NCI-H2107 treated with DMSO at 0.1 percent for 48 hours (cell line): Measurements from ENCODE around the gene ATXN10.
A peak's percentile ranks its signal among the peaks of the same experiment; 100 is the strongest.

Experiments
- DNase-seq: peaks from one replicate; lab custom pipeline; 2025; ENCODE audit not compliant: unreplicated experiment; lab: John Stamatoyannopoulos, UW

The ATXN10 gene

GRCh38 chr22:45845076-45845487, 173.4 kb downstream of the ATXN10 start:
- no peak for DNase-seq

DNA sequence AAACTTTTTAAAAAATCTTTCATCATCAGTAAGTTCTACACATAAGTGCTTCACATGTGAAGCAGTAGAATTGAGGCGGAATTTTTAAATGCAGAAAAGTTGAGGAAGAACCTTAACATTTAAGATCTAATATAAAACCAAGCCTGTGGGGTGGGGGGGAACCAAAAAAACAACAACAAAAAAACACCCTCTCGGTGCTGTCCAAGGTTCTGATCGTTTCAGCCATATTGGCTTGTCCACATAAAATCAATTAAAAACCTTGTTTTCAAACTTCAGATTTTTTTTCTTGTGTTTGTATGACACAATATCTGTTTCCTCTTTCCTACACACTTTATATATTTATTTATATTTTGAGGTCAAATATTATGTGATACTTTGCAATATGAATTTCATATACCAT, 175.3 kb downstream of the ATXN10 start:
- DNase-seq, result no peak

DNA sequence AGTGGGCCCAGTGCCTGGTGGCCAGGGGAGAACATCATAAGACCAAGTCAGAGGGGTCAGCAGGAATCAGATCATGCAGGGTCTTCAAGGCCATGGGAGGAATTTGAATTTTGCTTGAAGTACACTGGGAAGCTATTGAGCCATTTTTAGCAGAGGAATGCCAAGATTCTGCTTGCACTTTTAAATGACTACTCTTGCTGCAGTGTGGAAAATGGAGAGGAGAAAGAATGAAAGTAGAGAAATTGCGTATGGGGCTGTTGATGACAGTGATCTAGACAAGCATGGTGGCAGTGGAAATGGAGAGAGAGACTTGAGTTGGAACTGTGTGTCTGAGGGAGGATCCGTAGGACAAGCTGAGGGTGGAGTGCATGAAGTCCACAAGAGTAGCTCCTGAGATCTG, 177.3 kb downstream of the ATXN10 start:
- no peak for DNase-seq

GRCh38 chr22:45852826-45853225, 181.2 kb downstream of the ATXN10 start:
- DNase-seq, result no peak

GRCh38 chr22:45855961-45856360, 184.3 kb downstream of the ATXN10 start:
- DNase-seq, result no peak

GRCh38 chr22:45857519-45857918, 185.9 kb downstream of the ATXN10 start:
- DNase-seq, result no peak

GRCh38 chr22:45859231-45860161, 187.9 kb downstream of the ATXN10 start:
- DNase-seq, result no peak

GRCh38 chr22:45860201-45860600, 188.6 kb downstream of the ATXN10 start:
- DNase-seq, result no peak

DNA sequence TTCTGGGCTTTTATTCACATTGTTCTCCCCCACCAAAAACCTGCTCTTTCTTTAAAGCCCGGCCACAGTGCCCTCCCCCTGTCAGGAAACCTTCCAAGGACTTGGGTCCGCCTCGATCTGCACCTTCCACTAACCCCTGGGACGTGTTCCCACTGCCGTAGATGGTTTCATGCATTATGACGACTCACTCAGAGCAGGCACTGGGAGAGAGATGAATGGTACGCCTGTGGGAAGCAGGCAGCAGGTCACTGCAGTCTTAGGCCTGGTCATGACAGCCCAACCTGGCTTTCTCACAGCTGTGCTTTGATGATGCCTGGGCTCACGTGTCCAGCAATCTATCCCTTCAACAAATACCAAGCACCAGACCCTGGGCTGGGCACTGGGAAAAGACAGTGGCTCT, 189.6 kb downstream of the ATXN10 start:
- DNase-seq, result no peak

DNA sequence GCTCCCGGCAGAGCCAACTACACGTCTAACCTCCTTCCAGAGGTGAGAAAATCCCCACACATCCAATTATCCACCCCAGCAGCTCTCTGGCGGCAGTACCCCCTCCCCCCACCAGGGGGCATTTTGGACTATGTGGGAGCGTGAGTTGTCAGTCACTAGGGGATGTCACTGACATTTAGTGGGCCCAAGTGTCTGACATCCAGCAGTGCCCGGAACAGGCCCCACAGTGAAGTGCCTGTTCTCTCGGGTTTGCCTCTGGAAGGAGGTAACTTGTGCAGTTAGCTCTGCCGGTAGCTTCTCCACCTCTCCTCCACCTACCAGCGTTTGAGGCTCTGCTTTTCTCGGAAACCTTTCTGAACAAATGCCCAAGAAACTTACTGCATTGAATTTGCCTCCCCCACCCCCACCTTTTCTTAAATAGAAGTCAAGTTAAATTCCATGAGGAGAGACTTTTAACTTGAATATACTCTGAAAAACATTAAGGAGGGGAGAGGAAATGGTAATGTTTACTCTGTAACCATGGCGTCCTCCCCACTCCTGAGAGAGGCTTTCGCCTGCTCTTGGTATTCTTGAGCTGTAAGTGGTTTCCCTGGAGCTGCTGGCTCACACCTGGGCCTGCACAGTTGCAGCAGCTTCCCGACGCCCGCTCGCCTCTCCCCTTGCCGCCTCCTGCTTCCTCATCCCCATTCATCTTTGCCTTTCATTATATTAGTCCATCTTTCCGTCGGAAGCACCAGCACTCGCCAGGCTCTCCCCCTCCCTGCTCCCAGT, 192.5 kb downstream of the ATXN10 start:
- DNase-seq, result peak; percentile 66

GRCh38 chr22:45864959-45865476, 193.4 kb downstream of the ATXN10 start:
- DNase-seq, result no peak

DNA sequence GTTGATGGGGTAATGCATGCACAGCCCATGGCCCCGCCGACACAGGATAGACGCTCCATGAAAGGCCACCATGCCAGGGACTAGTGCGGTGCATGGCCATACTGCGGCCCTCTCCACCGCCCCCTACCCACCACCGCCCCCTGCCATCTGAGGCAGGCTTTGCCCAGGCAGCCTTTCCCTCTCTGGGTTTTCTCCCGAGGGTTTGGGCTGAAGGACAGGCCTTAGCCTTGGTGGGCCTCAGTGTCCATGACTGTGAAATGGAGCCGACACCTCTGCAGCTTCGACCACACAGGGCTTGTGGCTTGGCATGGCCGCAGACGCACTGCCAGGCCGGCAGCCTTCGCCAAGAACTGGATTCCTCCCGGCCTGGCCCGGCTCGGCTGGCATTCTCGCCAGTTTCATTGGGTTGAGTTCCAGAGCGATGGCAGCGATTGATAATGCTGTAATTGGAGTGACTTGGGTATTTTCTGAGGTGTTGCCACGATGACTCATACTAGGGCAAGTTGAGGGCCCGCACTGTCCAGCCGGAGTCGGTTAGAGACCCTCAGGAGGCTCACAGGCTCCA, 194.0 kb downstream of the ATXN10 start:
- no peak for DNase-seq

GRCh38 chr22:45866126-45866645, 194.6 kb downstream of the ATXN10 start:
- no peak for DNase-seq

DNA sequence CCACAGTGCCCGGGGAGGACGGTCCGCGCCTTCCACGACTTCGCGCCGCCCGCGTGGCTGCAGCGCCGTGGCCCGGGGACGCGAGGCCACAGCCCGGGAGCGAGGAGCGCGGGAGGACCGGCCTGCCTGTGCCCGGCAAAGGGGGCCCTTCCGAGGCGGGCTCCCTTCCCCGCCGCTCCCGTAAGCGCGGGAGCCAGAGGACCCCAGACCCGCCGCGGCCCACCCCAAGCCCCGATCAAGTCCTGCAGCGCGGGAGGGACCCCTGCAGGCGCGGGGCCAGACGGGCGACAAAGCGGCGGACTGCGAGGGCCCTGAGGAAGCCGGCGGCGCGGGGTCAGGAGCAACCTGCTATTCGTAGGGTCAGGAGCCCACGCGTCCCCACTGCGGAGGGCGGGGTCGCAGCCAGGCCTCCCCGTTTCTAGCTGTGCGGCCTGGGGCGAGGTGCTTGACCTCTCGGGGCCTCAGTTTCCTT, 195.0 kb downstream of the ATXN10 start:
- DNase-seq, result no peak

- DNase-seq, result no peak
These were observed 195.7 kb downstream of the ATXN10 start for GRCh38 chr22:45867118-45867905.

DNA sequence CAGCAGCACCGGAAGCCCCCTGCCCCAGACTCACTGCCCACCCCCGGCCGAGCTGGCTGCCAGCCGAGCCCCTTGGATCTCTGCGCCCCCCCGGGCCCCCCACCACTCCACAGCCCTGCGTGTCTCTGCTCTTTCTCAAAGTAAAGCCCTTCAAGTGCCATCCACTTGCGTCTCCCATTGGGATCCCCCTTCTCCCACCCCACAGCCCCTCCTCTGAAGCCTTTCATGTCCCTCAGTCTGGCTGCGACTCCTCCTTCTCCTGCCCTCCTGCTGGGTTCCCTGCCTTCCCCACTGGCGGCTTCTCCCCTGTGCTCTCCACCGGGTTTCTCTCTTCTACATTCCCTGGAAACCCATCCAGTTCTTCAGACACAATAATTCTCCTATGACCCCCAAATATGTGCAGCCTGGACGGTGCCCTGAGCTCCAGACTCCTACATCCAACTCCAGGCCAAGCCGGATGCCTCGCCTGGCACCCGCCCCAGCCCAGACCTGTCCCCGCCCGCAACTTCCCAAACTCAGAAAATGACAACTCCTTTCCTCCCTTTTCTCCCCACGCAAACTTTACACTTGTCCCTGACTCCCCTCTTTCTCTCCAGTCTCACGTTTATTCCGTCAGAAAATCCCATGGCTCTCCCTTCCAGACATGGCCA, 196.4 kb downstream of the ATXN10 start:
- no peak for DNase-seq

GRCh38 chr22:45868571-45869339, 197.1 kb downstream of the ATXN10 start:
- no peak for DNase-seq

DNA sequence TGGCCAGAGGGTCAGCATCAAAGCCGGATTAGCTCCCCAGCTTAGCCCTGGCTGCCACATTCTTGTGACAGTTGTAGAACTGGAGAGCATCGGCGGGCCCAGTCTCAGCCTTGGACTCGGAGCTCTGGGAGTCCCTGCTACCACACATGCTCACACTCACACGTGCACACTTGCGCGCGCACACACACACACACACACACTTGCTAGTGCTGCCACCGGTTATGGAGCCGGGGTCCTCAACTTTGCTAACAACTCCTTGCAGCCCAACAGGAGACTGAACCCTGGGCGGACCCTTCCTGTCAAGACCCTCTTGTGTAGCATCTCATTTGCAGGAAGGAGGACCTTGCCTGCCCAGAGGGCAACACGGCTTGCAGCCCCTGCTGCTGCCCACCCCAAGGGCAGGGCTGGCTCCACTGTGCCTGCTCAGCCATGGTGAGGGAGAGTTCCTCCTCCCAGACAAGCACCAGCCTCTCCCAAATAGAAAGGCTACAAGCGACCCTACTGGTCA, 197.8 kb downstream of the ATXN10 start:
- no peak for DNase-seq

DNA sequence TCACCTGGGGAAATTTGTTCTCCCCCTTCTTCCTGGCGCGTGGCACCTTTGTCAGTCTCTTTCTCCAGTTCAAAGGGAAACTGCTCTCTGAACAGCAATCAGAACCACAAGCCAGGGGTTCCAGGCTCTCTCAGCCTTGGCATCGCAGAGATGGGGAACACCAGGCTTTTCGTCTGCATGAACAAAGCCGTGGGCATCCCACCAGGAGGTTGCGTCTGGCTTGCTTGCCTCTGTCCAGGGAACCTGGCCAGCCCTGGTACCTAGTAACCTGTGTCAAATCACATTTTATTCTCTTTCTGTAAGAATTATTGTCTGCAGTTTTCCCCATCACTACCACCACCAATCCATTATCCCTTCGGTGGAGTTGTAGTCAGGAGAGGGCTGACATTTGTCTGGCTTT, 198.4 kb downstream of the ATXN10 start:
- DNase-seq, result no peak
